Putamen (tissue), 1 donor: ENCODE data around the gene CRIP2.

Experiments used
- DNase-seq: peaks from one replicate; pipeline ENCODE4 v3.0.0-alpha.2; 2016; ENCODE audit warnings: low spot score

The CRIP2 gene

GRCh38 chr14:105498430-105499255 is 24.0 kb downstream of the CRIP2 start:
- peak; percentile 76 for DNase-seq

GRCh38 chr14:105499256-105500035 is 24.8 kb downstream of the CRIP2 start:
- peak; percentile 97 for DNase-seq

- DNase-seq: no peak
Observed at GRCh38 chr14:105500036-105500725, 25.6 kb downstream of the CRIP2 start.

- no peak for DNase-seq
Observed at GRCh38 chr14:105500726-105501101, 26.1 kb downstream of the CRIP2 start.

- DNase-seq: no peak
Observed at GRCh38 chr14:105501504-105502291, 27.1 kb downstream of the CRIP2 start.

- DNase-seq: no peak
Observed at GRCh38 chr14:105502446-105503295, 28.1 kb downstream of the CRIP2 start.

GRCh38 chr14:105503296-105503640 is 28.6 kb downstream of the CRIP2 start:
- DNase-seq: no peak

- no peak for DNase-seq
Observed at GRCh38 chr14:105503935-105504692, 29.5 kb downstream of the CRIP2 start.

GRCh38 chr14:105505101-105505500 is 30.5 kb downstream of the CRIP2 start:
- DNase-seq: no peak

GRCh38 chr14:105507247-105507646 is 32.6 kb downstream of the CRIP2 start:
- no peak for DNase-seq

- DNase-seq: no peak
Observed at GRCh38 chr14:105508069-105508468, 33.4 kb downstream of the CRIP2 start.

- DNase-seq: no peak
Observed at GRCh38 chr14:105508601-105509000, 34.0 kb downstream of the CRIP2 start.

GRCh38 chr14:105517096-105517495 is 42.5 kb downstream of the CRIP2 start:
- no peak for DNase-seq

- no peak for DNase-seq
Observed at GRCh38 chr14:105519946-105520698, 45.5 kb downstream of the CRIP2 start.

- no peak for DNase-seq
Observed at GRCh38 chr14:105525326-105525725, 50.7 kb downstream of the CRIP2 start.

GRCh38 chr14:105525861-105526775 is 51.5 kb downstream of the CRIP2 start, which contains the start of gene TMEM121:
TSS of gene TMEM121 (plus strand) at chr14:105526583. CDS start at chr14:105528835, 2,252 bp downstream.
- no peak for DNase-seq

GRCh38 chr14:105526776-105527380 is 52.3 kb downstream of the CRIP2 start:
- DNase-seq: no peak

- no peak for DNase-seq
Observed at GRCh38 chr14:105527381-105527825, 52.8 kb downstream of the CRIP2 start.
